HepG2 (cell line): Measurements from ENCODE around the gene MSMB. TPM values are rescaled to one million over a fixed set of nuclear protein-coding genes. Genes with fewer than 3 reads are reported as not detected.

Experiments
- ELF3 ChIP-seq: IDR thresholded peaks from 2 replicates; pipeline ENCODE4 v1.6.1; 2016; ENCODE audit warnings: missing genetic modification reagents, missing compliant biosample characterization
- GLI4 ChIP-seq: sonication (generic); formaldehyde crosslinking; IDR thresholded peaks from 2 replicates; pipeline ENCODE4 v1.5.1; 2020; ENCODE audit warnings: missing genetic modification reagents, mild to moderate bottlenecking, moderate library complexity, borderline replicate concordance
- GTF2F1 ChIP-seq: fragments of 150-350 bp; IDR thresholded peaks from 2 replicates; pipeline ENCODE4 v1.6.1; 2014; ENCODE audit warnings: low read length
- JDP2 ChIP-seq: sonication (generic); formaldehyde crosslinking; IDR thresholded peaks from 2 replicates; pipeline ENCODE4 v1.8.1; 2022; ENCODE audit warnings: missing genetic modification reagents, borderline replicate concordance
- MIER3 ChIP-seq: IDR thresholded peaks from 2 replicates; pipeline ENCODE4 v1.6.1; 2016; ENCODE audit warnings: missing compliant biosample characterization, borderline replicate concordance
- NPAS2 ChIP-seq: sonication (generic); formaldehyde crosslinking; IDR thresholded peaks from 2 replicates; pipeline ENCODE4 v1.8.0; 2022; ENCODE audit warnings: mild to moderate bottlenecking, missing genetic modification reagents, borderline replicate concordance
- PHF21A ChIP-seq: sonication (generic); formaldehyde crosslinking; IDR thresholded peaks from 2 replicates; pipeline ENCODE4 v1.5.0; 2020; ENCODE audit warnings: mild to moderate bottlenecking, missing genetic modification reagents
- RARA ChIP-seq: IDR thresholded peaks from 2 replicates; pipeline ENCODE4 v1.6.1; 2016; ENCODE audit warnings: missing genetic modification reagents, missing compliant biosample characterization
- SALL1 ChIP-seq: sonication (generic); formaldehyde crosslinking; IDR thresholded peaks from 2 replicates; pipeline ENCODE4 v1.8.0; 2022; ENCODE audit warnings: mild to moderate bottlenecking, missing genetic modification reagents
- SPEN ChIP-seq: sonication (generic); formaldehyde crosslinking; IDR thresholded peaks from 2 replicates; pipeline ENCODE4 v1.5.1; 2020; ENCODE audit warnings: low read depth, mild to moderate bottlenecking, missing genetic modification reagents
- ZFP1 ChIP-seq: IDR thresholded peaks from 2 replicates; pipeline ENCODE4 v1.6.1; 2016
- ZFP90 ChIP-seq: sonication (generic); formaldehyde crosslinking; IDR thresholded peaks from 2 replicates; pipeline ENCODE4 v1.8.0; 2022; ENCODE audit warnings: missing genetic modification reagents, mild to moderate bottlenecking, inconsistent platforms, borderline replicate concordance
- ZNF230 ChIP-seq: sonication (generic); formaldehyde crosslinking; IDR thresholded peaks from 2 replicates; pipeline ENCODE4 v1.4.0; 2020; ENCODE audit warnings: mild to moderate bottlenecking, missing genetic modification reagents
- ZNF430 ChIP-seq: sonication (generic); formaldehyde crosslinking; IDR thresholded peaks from 2 replicates; pipeline ENCODE4 v1.9.0; 2021; ENCODE audit warnings: mild to moderate bottlenecking, missing genetic modification reagents
- ZNF564 ChIP-seq: sonication (generic); formaldehyde crosslinking; IDR thresholded peaks from 2 replicates; pipeline ENCODE4 v1.8.1; 2023; ENCODE audit warnings: mild to moderate bottlenecking, missing genetic modification reagents
- ZNF670 ChIP-seq: sonication (generic); formaldehyde crosslinking; IDR thresholded peaks from 2 replicates; pipeline ENCODE4 v1.8.0; 2022; ENCODE audit warnings: mild to moderate bottlenecking, missing genetic modification reagents, borderline replicate concordance
- ZSCAN31 ChIP-seq: sonication (generic); formaldehyde crosslinking; IDR thresholded peaks from 2 replicates; pipeline ENCODE4 v1.5.0; 2020; ENCODE audit warnings: low read depth, mild to moderate bottlenecking, missing genetic modification reagents
- polyA plus RNA-seq, 8 experiments: library from polyadenylated mRNA; depleted of rRNA in 3 of 8; stranded (reverse) in 7 of 8; unstranded in 1 of 8; fragments of >200 nt; fragmentation: Illumina TruSeq in 4 of 8; extraction: Trizol in 4 of 8; gene quantifications; 2 replicates each; pipeline versions ENCODE4 v1.2.1 to v1.2.3, GENCODE V29; 2011 to 2016; ENCODE audit warnings: low read depth in 4 of 8, missing spikeins in 1 of 8, mixed read lengths in 1 of 8; ENCODE audit not compliant: insufficient read depth in 1 of 8
- total RNA-seq, 5 experiments: library from RNA; depleted of rRNA; stranded (reverse); fragments of >200 nt; fragmentation: Illumina TruSeq; extraction: Trizol; gene quantifications; 2 replicates each; pipeline ENCODE4 v1.2.3, GENCODE V29; 2016; ENCODE audit warnings: low read depth in 1 of 5
- TF ChIP-seq, protein P1 (sequence below): sonication (generic); formaldehyde crosslinking; IDR thresholded peaks from 2 replicates; pipeline ENCODE4 v1.5.1; 2020; ENCODE audit warnings: mild to moderate bottlenecking, missing genetic modification reagents
- TF ChIP-seq, protein P2 (sequence below): sonication (generic); formaldehyde crosslinking; IDR thresholded peaks from 2 replicates; pipeline ENCODE4 v1.4.0; 2020; ENCODE audit warnings: mild to moderate bottlenecking, missing genetic modification reagents
- TF ChIP-seq, protein P3 (sequence below): sonication (generic); formaldehyde crosslinking; IDR thresholded peaks from 2 replicates; pipeline ENCODE4 v1.4.0; 2020; ENCODE audit warnings: mild to moderate bottlenecking, missing genetic modification reagents
- TF ChIP-seq, protein P4 (sequence below): sonication (generic); formaldehyde crosslinking; IDR thresholded peaks from 2 replicates; pipeline ENCODE4 v1.5.1; 2020; ENCODE audit warnings: mild to moderate bottlenecking, moderate library complexity, missing genetic modification reagents

MSMB gene
- total and polyA plus RNA-seq, 2 of the 13 experiments (the other 11 are each of a cell fraction or from before 2014, with no cell fraction given) = 0.84 TPM; not detected in 1

DNA sequence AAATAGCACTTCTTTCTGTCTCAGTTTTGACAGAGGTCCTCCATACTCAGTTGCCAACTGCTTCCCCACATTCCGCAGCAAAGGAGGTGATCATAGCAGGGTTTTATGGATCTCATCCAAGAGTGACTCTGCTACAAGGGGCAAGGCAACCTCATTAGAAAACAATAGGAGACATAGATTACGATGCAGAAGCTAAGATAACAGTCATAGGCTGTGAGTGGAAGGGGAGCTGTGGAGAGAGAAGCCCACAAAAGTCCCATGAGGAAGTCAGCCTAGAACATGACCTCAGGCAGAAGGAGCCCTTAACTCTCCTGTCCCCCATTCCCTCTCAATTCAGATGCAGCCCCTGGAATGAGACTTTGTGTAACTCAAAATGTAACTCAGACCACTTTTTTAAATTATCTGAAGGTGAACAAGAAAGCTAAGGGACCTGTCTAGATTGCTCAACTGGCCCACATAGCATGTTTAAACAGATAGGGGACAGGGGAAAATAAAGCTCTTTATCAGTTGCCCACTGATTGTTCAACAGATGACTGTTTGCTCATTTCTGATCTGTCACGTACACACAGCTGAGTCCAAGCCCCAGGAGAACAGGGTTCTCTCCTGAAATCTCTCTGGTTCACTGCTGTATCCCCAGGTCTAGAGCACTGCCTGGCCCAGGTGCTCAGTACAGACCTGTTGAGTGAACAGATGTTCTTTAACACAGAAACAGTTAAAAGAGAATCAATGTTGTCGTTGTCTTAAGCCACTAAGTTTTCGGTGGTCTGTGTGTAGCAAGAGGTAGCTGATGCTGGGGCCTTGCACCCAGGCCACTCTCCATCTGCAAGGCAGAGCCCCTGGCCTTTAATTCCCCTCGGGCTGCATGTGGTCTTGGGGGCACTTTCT, 14.2 kb downstream of the MSMB start (continued):
- TF ChIP-seq, protein P1, sequence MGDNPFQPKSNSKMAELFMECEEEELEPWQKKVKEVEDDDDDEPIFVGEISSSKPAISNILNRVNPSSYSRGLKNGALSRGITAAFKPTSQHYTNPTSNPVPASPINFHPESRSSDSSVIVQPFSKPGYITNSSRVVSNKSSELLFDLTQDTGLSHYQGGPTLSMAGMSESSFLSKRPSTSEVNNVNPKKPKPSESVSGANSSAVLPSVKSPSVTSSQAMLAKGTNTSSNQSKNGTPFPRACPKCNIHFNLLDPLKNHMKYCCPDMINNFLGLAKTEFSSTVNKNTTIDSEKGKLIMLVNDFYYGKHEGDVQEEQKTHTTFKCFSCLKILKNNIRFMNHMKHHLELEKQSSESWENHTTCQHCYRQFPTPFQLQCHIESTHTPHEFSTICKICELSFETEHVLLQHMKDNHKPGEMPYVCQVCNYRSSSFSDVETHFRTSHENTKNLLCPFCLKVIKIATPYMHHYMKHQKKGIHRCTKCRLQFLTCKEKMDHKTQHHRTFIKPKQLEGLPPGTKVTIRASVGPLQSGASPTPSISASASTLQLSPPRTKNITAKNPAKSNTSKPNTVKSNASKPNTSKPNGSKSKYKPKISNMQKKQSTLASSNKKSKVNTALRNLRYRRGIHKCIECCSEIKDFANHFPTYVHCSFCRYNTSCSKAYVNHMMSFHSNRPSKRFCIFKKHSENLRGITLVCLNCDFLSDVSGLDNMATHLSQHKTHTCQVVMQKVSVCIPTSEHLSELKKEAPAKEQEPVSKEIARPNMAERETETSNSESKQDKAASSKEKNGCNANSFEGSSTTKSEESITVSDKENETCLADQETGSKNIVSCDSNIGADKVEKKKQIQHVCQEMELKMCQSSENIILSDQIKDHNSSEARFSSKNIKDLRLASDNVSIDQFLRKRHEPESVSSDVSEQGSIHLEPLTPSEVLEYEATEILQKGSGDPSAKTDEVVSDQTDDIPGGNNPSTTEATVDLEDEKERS (CRISPR knock-in tag) = peak; percentile 89
- no peak for TF ChIP-seq GLI4 (CRISPR knock-in tag)
- no peak for TF ChIP-seq ZNF564 (CRISPR knock-in tag)
- TF ChIP-seq GTF2F1 = no peak
- TF ChIP-seq ZFP90 = 0 out of 2 replicates have a peak, but pooled peaks have one; percentile 63
- TF ChIP-seq ZNF430 (CRISPR knock-in tag) = no peak
- no peak; the same call in 1 of the 2 replicates for TF ChIP-seq ZSCAN31 (CRISPR knock-in tag)
- TF ChIP-seq JDP2 (CRISPR knock-in tag) = no peak
- TF ChIP-seq NPAS2 = no peak
- peak; percentile 65; the same call in 1 of the 2 replicates for TF ChIP-seq ELF3
- TF ChIP-seq ZNF230 (CRISPR knock-in tag) = peak; percentile 68
- peak; percentile 69; the same call in 1 of the 2 replicates for TF ChIP-seq RARA (CRISPR knock-in tag)
- peak; percentile 63; the same call in 1 of the 2 replicates for TF ChIP-seq SPEN
- TF ChIP-seq, protein P2, sequence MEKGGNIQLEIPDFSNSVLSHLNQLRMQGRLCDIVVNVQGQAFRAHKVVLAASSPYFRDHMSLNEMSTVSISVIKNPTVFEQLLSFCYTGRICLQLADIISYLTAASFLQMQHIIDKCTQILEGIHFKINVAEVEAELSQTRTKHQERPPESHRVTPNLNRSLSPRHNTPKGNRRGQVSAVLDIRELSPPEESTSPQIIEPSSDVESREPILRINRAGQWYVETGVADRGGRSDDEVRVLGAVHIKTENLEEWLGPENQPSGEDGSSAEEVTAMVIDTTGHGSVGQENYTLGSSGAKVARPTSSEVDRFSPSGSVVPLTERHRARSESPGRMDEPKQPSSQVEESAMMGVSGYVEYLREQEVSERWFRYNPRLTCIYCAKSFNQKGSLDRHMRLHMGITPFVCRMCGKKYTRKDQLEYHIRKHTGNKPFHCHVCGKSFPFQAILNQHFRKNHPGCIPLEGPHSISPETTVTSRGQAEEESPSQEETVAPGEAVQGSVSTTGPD (CRISPR knock-in tag) = no peak
- TF ChIP-seq MIER3 (CRISPR knock-in tag) = peak; percentile 58; the same call in 1 of the 2 replicates
- peak; percentile 81; the same call in 1 of the 2 replicates for TF ChIP-seq ZFP1
- TF ChIP-seq PHF21A = peak; percentile 98
- peak; percentile 83 for TF ChIP-seq SALL1 (CRISPR knock-in tag)
- TF ChIP-seq, protein P3, sequence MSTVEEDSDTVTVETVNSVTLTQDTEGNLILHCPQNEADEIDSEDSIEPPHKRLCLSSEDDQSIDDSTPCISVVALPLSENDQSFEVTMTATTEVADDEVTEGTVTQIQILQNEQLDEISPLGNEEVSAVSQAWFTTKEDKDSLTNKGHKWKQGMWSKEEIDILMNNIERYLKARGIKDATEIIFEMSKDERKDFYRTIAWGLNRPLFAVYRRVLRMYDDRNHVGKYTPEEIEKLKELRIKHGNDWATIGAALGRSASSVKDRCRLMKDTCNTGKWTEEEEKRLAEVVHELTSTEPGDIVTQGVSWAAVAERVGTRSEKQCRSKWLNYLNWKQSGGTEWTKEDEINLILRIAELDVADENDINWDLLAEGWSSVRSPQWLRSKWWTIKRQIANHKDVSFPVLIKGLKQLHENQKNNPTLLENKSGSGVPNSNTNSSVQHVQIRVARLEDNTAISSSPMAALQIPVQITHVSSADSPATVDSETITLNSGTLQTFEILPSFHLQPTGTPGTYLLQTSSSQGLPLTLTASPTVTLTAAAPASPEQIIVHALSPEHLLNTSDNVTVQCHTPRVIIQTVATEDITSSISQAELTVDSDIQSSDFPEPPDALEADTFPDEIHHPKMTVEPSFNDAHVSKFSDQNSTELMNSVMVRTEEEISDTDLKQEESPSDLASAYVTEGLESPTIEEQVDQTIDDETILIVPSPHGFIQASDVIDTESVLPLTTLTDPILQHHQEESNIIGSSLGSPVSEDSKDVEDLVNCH = 0 out of 2 replicates have a peak, but pooled peaks have one; percentile 36
- TF ChIP-seq, protein P4, sequence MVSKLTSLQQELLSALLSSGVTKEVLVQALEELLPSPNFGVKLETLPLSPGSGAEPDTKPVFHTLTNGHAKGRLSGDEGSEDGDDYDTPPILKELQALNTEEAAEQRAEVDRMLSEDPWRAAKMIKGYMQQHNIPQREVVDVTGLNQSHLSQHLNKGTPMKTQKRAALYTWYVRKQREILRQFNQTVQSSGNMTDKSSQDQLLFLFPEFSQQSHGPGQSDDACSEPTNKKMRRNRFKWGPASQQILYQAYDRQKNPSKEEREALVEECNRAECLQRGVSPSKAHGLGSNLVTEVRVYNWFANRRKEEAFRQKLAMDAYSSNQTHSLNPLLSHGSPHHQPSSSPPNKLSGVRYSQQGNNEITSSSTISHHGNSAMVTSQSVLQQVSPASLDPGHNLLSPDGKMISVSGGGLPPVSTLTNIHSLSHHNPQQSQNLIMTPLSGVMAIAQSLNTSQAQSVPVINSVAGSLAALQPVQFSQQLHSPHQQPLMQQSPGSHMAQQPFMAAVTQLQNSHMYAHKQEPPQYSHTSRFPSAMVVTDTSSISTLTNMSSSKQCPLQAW (CRISPR knock-in tag) = peak; percentile 61; the same call in 1 of the 2 replicates
- TF ChIP-seq ZNF670 (CRISPR knock-in tag) = no peak; the same call in 1 of the 2 replicates
